HUES64 (cell line): ENCODE data around the gene CCL11.

Experiments
- H3K27ac ChIP-seq: 2 replicates; pipeline ENCODE4 v1.7.0; 2013; ENCODE audit warnings: low read depth, low read length, inconsistent platforms
- H3K27me3 ChIP-seq: 2 replicates; pipeline ENCODE4 v1.6.1; 2013; ENCODE audit warnings: mild to moderate bottlenecking, low read length; ENCODE audit not compliant: insufficient read depth
- H3K36me3 ChIP-seq: 2 replicates; pipeline ENCODE4 v1.6.1; 2013; ENCODE audit warnings: mild to moderate bottlenecking, low read length; ENCODE audit not compliant: insufficient read depth
- H3K4me1 ChIP-seq: 2 replicates; pipeline ENCODE4 v1.6.1; 2013; ENCODE audit warnings: mild to moderate bottlenecking, low read length, moderate library complexity; ENCODE audit not compliant: insufficient read depth
- H3K4me3 ChIP-seq: 2 replicates; pipeline ENCODE4 v1.5.1; 2013; ENCODE audit warnings: mild to moderate bottlenecking, low read length, moderate library complexity
- H3K9ac ChIP-seq: 2 replicates; pipeline ENCODE4 v1.6.1; 2013; ENCODE audit warnings: mild to moderate bottlenecking, low read depth, low read length
- H3K9me3 ChIP-seq: 2 replicates; pipeline ENCODE4 v1.6.1; 2013; ENCODE audit warnings: low read depth, low read length; ENCODE audit not compliant: insufficient read depth
- WGBS: fragments of 150-250, 120-280 bp; methylation state at CpG from one replicate; pipeline ENCODE4 v1.1.7; 2013; ENCODE audit warnings: missing lambda C conversion rate; 5-methylcytosine and 5-hydroxymethylcytosine counted together

Gene CCL11

DNA sequence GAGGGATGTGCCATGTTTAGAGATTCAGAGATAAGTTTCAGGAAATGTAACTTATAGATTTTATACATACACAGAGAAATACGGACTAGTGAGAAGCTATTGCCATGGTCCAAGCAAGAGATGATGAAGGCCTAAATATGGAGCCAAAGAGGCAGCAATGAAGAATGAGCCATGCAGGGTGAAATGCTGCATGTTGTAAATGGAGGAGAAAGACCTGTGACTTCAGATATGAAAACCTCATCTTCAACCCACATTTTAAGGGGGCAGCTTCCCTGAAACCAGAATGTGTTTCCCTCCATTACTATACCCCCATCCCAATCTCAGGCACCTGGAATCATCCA is 27.6 kb upstream of the CCL11 start:
- WGBS: 95% methylated on average over 1 of the region's 1 CpG
- no peaks in the 10 kb centered on the region for H3K36me3 ChIP-seq

DNA sequence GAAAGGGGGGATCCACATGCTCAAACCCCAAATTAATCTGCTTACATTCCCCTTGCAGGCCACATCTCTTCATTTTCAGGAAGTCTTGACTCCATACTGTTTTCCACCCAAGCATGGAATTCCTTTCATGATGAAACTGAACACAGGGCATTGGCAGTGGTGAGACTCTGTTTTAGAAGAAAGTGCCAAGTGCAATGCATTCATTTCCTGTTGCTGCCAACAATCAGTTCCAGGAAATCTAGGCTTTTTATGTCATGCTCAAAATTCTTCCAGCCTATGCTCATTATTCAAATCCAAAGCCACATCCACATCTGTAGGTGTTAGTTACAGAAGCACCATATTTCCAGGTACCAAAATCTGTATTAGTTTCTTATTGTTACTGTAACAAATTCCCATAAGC is 26.4 kb upstream of the CCL11 start:
- no peaks in the 10 kb centered on the region for H3K36me3 ChIP-seq
- no peaks in the 10 kb centered on the region for H3K9me3 ChIP-seq
- H3K27ac ChIP-seq: no peak overlapping the region
- no peaks in the 10 kb centered on the region for H3K27me3 ChIP-seq
- H3K9ac ChIP-seq: no peak overlapping the region
- H3K4me3 ChIP-seq: no peak overlapping the region
- peaks cover 17% of the 10 kb centered on the region for H3K4me1 ChIP-seq

More for the DNA sequence above, 27.6 kb upstream of the CCL11 start:
- H3K27ac ChIP-seq: no peak overlapping the region
- no peaks in the 10 kb centered on the region for H3K27me3 ChIP-seq
- peaks cover 28% of the 10 kb centered on the region for H3K4me1 ChIP-seq
- no peaks in the 10 kb centered on the region for H3K9me3 ChIP-seq
- no peak overlapping the region for H3K9ac ChIP-seq
- H3K4me3 ChIP-seq: no peak overlapping the region

DNA sequence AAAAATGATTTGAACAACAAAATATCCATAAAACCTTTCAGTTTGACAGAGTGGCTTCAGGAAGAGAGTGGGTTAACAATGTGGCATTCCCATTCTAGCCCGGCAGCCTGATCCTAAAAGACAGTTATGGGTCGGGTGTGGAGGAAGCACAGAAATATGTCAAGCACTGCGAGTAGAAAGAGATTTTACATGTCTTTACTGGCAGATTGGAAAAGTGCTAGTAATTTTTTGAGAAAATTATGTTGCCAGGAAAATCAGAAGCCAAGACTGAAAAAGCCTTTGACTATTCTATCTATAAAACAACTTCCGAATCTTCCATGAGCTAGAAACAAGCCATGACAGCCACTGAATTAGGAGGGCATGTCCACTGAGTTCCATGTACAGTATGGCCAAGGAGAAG is 24.7 kb upstream of the CCL11 start:
- Histone ChIP-seq H3K4me3 (no peak overlapping the region), H3K9me3 (no peaks in the 10 kb centered on the region), H3K27ac (no peak overlapping the region), H3K27me3 (no peaks in the 10 kb centered on the region; the same call in 1 of the 2 replicates), H3K36me3 (no peaks in the 10 kb centered on the region), H3K9ac (no peak overlapping the region), H3K4me1 (peaks cover 4% of the 10 kb centered on the region; the same call in 1 of the 2 replicates)
- WGBS: 91% methylated on average over 4 of the region's 4 CpGs

DNA sequence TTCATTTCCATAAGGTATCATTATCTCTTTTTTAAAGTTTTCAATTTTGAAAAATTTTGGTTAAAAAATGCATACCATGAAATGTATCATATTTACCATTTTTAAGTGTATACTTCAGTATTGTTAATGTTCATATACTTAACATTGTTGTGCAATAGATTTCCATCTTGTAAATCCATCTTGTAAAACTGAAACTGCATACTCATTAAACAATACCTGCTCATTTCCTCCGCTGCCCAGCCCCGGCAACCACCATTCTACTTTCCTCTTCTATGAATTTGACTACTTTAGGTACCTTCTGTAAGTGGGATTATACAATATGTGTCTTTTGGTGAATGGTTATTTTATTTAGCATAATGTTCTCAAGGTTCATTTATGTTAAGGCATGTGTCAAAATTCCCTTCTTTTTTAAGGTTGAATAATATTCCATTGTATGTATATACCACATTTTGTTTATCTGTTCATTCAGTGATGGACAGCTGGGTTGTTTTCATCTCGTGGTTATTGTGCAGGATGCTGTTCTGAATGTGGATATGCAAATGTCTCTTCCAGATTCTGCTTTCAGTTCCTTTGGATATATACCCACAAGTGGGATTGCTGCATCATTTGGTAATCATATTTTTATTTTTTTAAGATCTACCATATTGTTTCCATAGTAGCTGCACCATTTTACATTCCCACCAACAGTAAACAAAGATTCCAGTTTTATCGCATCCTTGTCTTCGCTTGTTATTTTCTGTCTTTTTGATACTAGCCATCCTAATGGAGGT is 23.8 kb upstream of the CCL11 start:
- Histone ChIP-seq H3K27me3 (no peaks in the 10 kb centered on the region; the same call in 1 of the 2 replicates), H3K4me3 (no peak overlapping the region), H3K9ac (no peak overlapping the region), H3K27ac (no peak overlapping the region), H3K36me3 (no peaks in the 10 kb centered on the region), H3K9me3 (no peaks in the 10 kb centered on the region), H3K4me1 (no peaks in the 10 kb centered on the region)
- WGBS: 94% methylated on average over 5 of the region's 5 CpGs

DNA sequence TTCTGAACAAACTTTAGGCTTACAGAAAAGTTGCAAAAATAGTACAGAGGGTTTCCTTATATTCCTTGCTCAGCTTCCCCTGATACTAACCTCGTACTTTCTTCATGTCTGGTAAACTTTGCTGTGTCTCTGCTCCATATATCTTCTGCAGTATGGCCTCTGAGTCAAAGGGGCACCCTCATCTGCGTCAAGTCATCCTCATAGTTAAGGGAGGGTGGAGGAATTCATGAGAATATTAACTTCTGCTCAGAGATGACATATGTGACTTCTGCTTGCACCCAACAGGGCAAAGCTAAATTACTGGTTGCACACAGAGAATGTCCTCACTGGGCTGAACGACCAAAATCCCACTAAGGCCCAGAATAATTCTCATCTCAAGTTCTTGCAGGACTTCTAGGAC is 19.8 kb upstream of the CCL11 start:
- WGBS: 87% methylated on average over 2 of the region's 3 CpGs

DNA sequence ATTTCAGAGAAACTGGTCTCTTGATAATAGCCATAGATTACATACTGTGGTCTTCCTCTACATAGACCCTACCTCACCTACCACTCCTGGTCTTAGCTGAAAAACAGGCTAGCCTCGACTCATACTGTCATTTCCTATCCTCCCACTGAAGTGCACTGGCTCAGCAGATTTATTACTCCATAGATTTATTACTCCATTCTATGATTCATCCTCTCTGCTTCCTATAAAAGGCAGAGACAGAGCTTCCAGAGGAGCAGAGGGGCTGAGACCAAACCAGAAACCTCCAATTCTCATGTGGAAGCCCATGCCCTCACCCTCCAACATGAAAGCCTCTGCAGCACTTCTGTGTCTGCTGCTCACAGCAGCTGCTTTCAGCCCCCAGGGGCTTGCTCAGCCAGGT is 15.6 kb upstream of the CCL11 start, which contains the start of gene CCL7:
Gene CCL7 (plus strand): TSS at position 253 of the 400 bp plus-strand sequence. CDS start 70 bp downstream, at position 323.
- H3K4me1 ChIP-seq: no peaks in the 10 kb centered on the region
- H3K9me3 ChIP-seq: no peaks in the 10 kb centered on the region
- H3K27ac ChIP-seq: no peak within 1 kb of the TSS
- WGBS: 91% methylated on average over 1 of the region's 1 CpG
- no peaks in the 10 kb centered on the region for H3K36me3 ChIP-seq
- H3K4me3 ChIP-seq: no peak within 1 kb of the TSS
- no peak within 1 kb of the TSS for H3K9ac ChIP-seq
- H3K27me3 ChIP-seq: no peaks in the 10 kb centered on the region; the same call in 1 of the 2 replicates

More for the DNA sequence above, 19.8 kb upstream of the CCL11 start:
- no peaks in the 10 kb centered on the region for H3K9me3 ChIP-seq
- no peaks in the 10 kb centered on the region for H3K4me1 ChIP-seq
- no peaks in the 10 kb centered on the region for H3K36me3 ChIP-seq
- H3K4me3 ChIP-seq: no peak overlapping the region
- H3K9ac ChIP-seq: no peak overlapping the region
- no peak overlapping the region for H3K27ac ChIP-seq
- H3K27me3 ChIP-seq: no peaks in the 10 kb centered on the region; the same call in 1 of the 2 replicates

DNA sequence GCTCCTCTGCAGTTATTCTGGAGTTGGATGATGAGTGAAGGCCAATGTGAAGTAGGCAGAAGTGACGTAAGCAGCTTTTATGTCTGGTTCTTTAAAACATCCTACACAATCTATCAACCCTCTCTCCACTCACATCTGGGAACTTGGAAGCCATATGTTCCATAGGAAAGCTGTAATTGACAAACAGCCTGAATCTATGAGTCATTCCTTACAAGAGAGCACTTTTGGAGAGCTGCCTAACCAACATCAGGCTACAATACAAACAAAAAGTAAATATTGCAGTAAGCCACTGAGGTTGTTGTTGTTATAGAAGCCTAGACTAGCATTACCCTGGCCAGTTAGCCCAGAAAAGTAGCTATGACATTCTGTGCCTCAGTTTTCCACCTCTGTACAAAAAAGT is 9.7 kb upstream of the CCL11 start:
- H3K27me3 ChIP-seq: no peaks in the 10 kb centered on the region
- H3K27ac ChIP-seq: no peak overlapping the region
- no peaks in the 10 kb centered on the region for H3K9me3 ChIP-seq
- no peaks in the 10 kb centered on the region for H3K36me3 ChIP-seq
- no peak overlapping the region for H3K4me3 ChIP-seq
- no peak overlapping the region for H3K9ac ChIP-seq
- no peaks in the 10 kb centered on the region for H3K4me1 ChIP-seq
- WGBS: no CpG with 5 or more reads among the region's 1 CpG

DNA sequence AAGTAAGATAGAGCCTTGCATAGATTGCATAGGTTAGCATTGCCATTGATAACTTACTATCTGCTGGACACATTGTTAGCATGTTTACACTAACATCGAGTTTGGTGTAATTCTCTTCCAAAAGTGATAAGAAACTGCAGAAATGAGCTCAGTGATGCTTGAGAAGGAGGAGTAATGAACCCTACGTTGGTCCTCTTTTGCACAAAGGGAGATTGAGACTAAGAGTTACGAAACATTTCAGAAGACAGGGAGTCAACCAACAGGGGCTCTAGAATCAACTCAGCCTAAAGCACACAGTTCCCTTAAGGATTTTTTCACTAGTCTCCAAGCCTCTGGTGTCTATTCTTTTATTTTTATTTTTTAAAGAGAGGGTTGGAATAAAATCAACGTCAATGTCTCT is 8.7 kb upstream of the CCL11 start:
- H3K9ac ChIP-seq: no peak overlapping the region

DNA sequence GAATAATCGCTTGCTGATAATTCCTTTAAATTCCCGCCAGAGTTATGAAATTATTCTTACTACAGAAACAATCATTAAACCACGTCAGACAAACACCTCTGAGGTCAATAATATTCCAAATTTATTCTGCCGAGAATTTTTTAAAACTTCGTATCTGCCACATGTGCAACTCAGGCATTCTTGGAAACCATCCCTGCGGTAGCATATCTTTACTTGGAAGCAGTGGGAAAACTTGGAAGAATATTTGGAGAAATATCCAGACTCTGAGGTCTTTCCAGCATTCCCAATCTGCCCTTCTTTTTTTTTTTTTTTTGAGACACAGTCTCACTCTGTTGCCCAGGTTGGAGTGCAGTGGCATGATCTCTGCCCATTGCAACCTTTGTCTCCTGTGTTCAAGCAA is 2.0 kb upstream of the CCL11 start:
- no peaks in the 10 kb centered on the region for H3K36me3 ChIP-seq
- H3K4me3 ChIP-seq: no peak overlapping the region
- H3K9me3 ChIP-seq: no peaks in the 10 kb centered on the region
- H3K4me1 ChIP-seq: no peaks in the 10 kb centered on the region
- H3K27ac ChIP-seq: no peak overlapping the region
- no peak overlapping the region for H3K9ac ChIP-seq
- H3K27me3 ChIP-seq: no peaks in the 10 kb centered on the region
- 96% methylated on average over 6 of the region's 6 CpGs for WGBS

More for the DNA sequence above, 8.7 kb upstream of the CCL11 start:
- no peaks in the 10 kb centered on the region for H3K27me3 ChIP-seq
- H3K4me1 ChIP-seq: no peaks in the 10 kb centered on the region
- no peaks in the 10 kb centered on the region for H3K9me3 ChIP-seq
- H3K4me3 ChIP-seq: no peak overlapping the region
- WGBS: 85% methylated on average over 4 of the region's 4 CpGs
- H3K27ac ChIP-seq: no peak overlapping the region
- H3K36me3 ChIP-seq: no peaks in the 10 kb centered on the region

DNA sequence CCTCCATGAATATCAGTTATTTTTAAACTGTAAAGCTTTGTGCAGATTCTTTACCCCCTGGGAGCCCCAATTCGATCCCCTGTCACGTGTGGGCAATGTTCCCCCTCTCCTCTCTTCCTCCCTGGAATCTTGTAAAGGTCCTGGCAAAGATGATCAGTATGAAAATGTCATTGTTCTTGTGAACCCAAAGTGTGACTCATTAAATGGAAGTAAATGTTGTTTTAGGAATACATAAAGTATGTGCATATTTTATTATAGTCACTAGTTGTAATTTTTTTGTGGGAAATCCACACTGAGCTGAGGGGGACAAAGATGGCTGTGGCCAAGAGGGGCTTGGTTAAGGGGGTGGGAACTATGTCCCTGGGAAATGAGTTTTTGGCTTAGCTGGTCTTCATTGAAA is 2.3 kb downstream of the CCL11 start:
- no peaks in the 10 kb centered on the region for H3K9me3 ChIP-seq
- no peak overlapping the region for H3K4me3 ChIP-seq
- H3K4me1 ChIP-seq: no peaks in the 10 kb centered on the region
- WGBS: 71% methylated on average over 2 of the region's 2 CpGs
- H3K36me3 ChIP-seq: no peaks in the 10 kb centered on the region
- no peak overlapping the region for H3K27ac ChIP-seq
- H3K27me3 ChIP-seq: no peaks in the 10 kb centered on the region
- H3K9ac ChIP-seq: no peak overlapping the region

DNA sequence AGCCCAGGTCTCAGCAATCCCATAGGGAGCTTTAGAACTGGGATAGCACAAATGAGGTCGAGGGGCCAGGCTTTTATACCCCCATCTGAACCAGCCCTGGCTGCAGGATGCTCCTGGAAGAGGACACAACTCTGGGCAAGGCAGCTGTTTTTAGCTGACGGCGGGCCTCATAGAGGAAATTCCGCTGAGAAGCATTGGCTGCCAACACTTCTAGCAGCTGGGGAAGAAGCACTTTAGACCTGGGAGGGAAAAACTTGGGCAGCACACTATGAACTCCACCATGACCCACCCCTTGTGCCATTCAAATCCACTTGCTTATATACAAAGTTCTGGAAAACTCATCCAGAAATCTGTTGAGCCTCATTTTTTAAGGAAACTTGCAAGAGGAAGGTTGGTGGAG is 5.0 kb downstream of the CCL11 start:
- Histone ChIP-seq H3K4me3 (no peak overlapping the region), H3K9me3 (no peaks in the 10 kb centered on the region), H3K4me1 (no peaks in the 10 kb centered on the region), H3K27me3 (no peaks in the 10 kb centered on the region), H3K36me3 (no peaks in the 10 kb centered on the region), H3K27ac (no peak overlapping the region), H3K9ac (no peak overlapping the region)
- 88% methylated on average over 4 of the region's 4 CpGs for WGBS
